GM12801 (cell line): ENCODE results near the gene GRK4.

ENCODE experiments used
- CTCF ChIP-seq: IDR thresholded peaks from one replicate; pipeline ENCODE4 v1.5.1; 2011; ENCODE audit warnings: control low read depth; ENCODE audit not compliant: insufficient read length; ENCODE audit errors: extremely low read depth

GRK4 gene

GRCh38 chr4:2949782-2950125 is 13.6 kb upstream of the GRK4 start:
- TF ChIP-seq CTCF = no peak

- TF ChIP-seq CTCF = no peak
These were observed 13.0 kb upstream of the GRK4 start for GRCh38 chr4:2950221-2950989.

GRCh38 chr4:2953496-2953895 is 9.9 kb upstream of the GRK4 start:
- TF ChIP-seq CTCF = no peak

- TF ChIP-seq CTCF = no peak
These were observed 8.8 kb upstream of the GRK4 start for GRCh38 chr4:2954358-2955185.

GRCh38 chr4:2958446-2958845 is 4.9 kb upstream of the GRK4 start:
- TF ChIP-seq CTCF = no peak

- TF ChIP-seq CTCF = no peak
These were observed 2.0 kb upstream of the GRK4 start for GRCh38 chr4:2961421-2961810.

- no peak for TF ChIP-seq CTCF
These were observed 1.4 kb upstream of the GRK4 start for GRCh38 chr4:2961811-2962441.
